DMS79 treated with DMSO at 0.1 percent for 48 hours (cell line): ENCODE data around the gene PIN1.

ENCODE experiments used
- DNase-seq: peaks from one replicate; lab custom pipeline; 2025; lab: John Stamatoyannopoulos, UW

Gene PIN1

DNA sequence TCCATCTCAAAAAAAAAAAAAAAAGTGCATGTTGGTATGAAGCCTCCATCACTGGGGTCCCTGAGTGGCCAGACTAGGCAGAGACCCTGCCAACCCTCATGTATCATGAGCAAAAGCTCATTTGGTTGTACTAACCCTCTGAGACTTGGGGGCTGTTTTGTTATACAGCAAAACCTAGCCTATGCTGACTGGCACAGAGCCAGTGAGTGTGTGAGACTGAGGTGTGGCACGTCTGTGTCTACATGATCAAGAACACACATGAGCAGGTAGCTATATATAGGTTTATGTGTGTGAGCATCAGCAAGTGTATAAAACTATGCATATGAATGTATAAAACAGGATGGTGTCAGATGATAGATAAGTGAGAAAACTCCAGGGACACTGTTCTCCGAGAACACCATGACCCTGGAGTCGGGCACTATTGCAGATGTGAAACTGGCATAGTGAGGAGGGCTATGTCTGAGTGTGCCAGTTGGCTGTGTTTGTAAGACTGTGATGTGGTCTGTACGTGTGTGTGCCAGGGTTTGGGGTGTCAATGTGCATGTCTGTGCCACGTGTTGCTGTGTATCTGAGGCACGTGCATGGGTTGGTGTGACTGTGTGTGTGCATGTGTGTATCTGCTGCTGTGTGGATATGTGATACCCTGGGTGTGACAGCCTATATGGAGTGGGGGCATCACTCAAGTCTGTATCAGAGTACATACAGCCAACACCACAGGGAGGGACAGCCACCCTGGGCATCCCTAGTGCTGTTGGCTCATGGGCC lies 56.7 kb downstream of the PIN1 start:
- no peak for DNase-seq
